Left renal pelvis (tissue), 4 donors: ENCODE results near the gene RASAL1. TPM values are rescaled to one million over a fixed set of nuclear protein-coding genes. Genes with fewer than 3 reads are reported as not detected.

ENCODE experiments used
- DNase-seq, 4 donors: peaks; one replicate each; pipeline ENCODE4 v3.0.0-alpha.2; 2013; ENCODE audit warnings: low read depth in 4 of 4, low spot score in 3 of 4
- polyA plus RNA-seq, 4 donors: library from polyadenylated mRNA; unstranded; fragments of 120-200 nt; gene quantifications; one replicate each; pipeline ENCODE4 v1.2.1, GENCODE V29; 2013; ENCODE audit not compliant: insufficient read length in 4 of 4

RASAL1 gene
- polyA plus RNA-seq, 4 donors, result 0.16 to 15.4 (median 7.8) TPM

GRCh38 chr12:113162102-113163029 is 26.8 kb upstream of the RASAL1 start:
- DNase-seq, result no peak

- DNase-seq, result no peak
These were observed 26.0 kb upstream of the RASAL1 start for GRCh38 chr12:113161415-113162016.

- no peak for DNase-seq
These were observed 24.4 kb upstream of the RASAL1 start for GRCh38 chr12:113159937-113160336.

GRCh38 chr12:113158439-113159203 is 23.1 kb upstream of the RASAL1 start:
- no peak for DNase-seq

GRCh38 chr12:113157218-113157859 is 21.8 kb upstream of the RASAL1 start:
- no peak for DNase-seq

- DNase-seq, result no peak
These were observed 20.1 kb upstream of the RASAL1 start for GRCh38 chr12:113155646-113156045.

- no peak for DNase-seq
These were observed 19.5 kb upstream of the RASAL1 start for GRCh38 chr12:113155060-113155459.

- no peak for DNase-seq
These were observed 18.9 kb upstream of the RASAL1 start for GRCh38 chr12:113154351-113154973.

- DNase-seq, result no peak
These were observed 17.6 kb upstream of the RASAL1 start for GRCh38 chr12:113152835-113153814.

GRCh38 chr12:113152196-113152834 is 16.8 kb upstream of the RASAL1 start:
- no peak for DNase-seq

- no peak for DNase-seq
These were observed 16.1 kb upstream of the RASAL1 start for GRCh38 chr12:113151655-113152054.

- peak in 3 of 4 donors; percentile 75 to 87 (median 80) for DNase-seq
These were observed 14.0 kb upstream of the RASAL1 start, which contains the start of gene CFAP73 for GRCh38 chr12:113149361-113150150. Gene CFAP73 (plus strand): TSS chr12:113149724. CDS start chr12:113149858, 134 bp downstream.

- no peak for DNase-seq
These were observed 11.4 kb upstream of the RASAL1 start for GRCh38 chr12:113146999-113147398.

GRCh38 chr12:113145720-113146551 is 10.4 kb upstream of the RASAL1 start:
- no peak for DNase-seq

GRCh38 chr12:113144806-113145205 is 9.2 kb upstream of the RASAL1 start:
- DNase-seq, result no peak

GRCh38 chr12:113143959-113144358 is 8.4 kb upstream of the RASAL1 start:
- DNase-seq, result no peak

- DNase-seq, result no peak
These were observed 7.3 kb upstream of the RASAL1 start for GRCh38 chr12:113142886-113143332.
